Activated CD4-positive, alpha-beta T cell treated with anti-CD3 and anti-CD28 coated beads, Interleukin-2, amount 50 U/mL, for 48 hours (primary cell): ENCODE results near the gene AKNA.

Experiments
- DNase-seq, 2 experiments: peaks; one replicate each; pipeline ENCODE4 v3.0.0-alpha.2; 2020

The AKNA gene

GRCh38 chr9:114413861-114414301 is 26.1 kb upstream of the AKNA start:
- DNase-seq: no peak

GRCh38 chr9:114412048-114412683 is 24.4 kb upstream of the AKNA start:
- no peak for DNase-seq

- DNase-seq: no peak
Observed at GRCh38 chr9:114411452-114411851, 23.7 kb upstream of the AKNA start.

GRCh38 chr9:114410910-114411309 is 23.1 kb upstream of the AKNA start:
- no peak for DNase-seq

GRCh38 chr9:114409842-114410241 is 22.1 kb upstream of the AKNA start:
- DNase-seq: no peak

- DNase-seq: no peak
Observed at GRCh38 chr9:114409103-114409780, 21.5 kb upstream of the AKNA start.

GRCh38 chr9:114408645-114409044 is 20.9 kb upstream of the AKNA start:
- DNase-seq: no peak

GRCh38 chr9:114407889-114408288 is 20.1 kb upstream of the AKNA start:
- DNase-seq: no peak

GRCh38 chr9:114406441-114406840 is 18.7 kb upstream of the AKNA start:
- no peak for DNase-seq

GRCh38 chr9:114405294-114406034 is 17.7 kb upstream of the AKNA start:
- peak; percentile 79 to 83 for DNase-seq

- DNase-seq: no peak
Observed at GRCh38 chr9:114404531-114404930, 16.7 kb upstream of the AKNA start.

GRCh38 chr9:114403153-114403756 is 15.5 kb upstream of the AKNA start:
- DNase-seq: no peak

GRCh38 chr9:114401344-114401743 is 13.6 kb upstream of the AKNA start:
- DNase-seq: no peak

GRCh38 chr9:114400772-114401171 is 13.0 kb upstream of the AKNA start:
- DNase-seq: no peak

GRCh38 chr9:114400219-114400618 is 12.4 kb upstream of the AKNA start:
- DNase-seq: no peak

GRCh38 chr9:114399381-114399780 is 11.6 kb upstream of the AKNA start:
- DNase-seq: no peak

GRCh38 chr9:114397848-114398605 is 10.2 kb upstream of the AKNA start:
- peak; percentile 98 for DNase-seq

- no peak for DNase-seq
Observed at GRCh38 chr9:114397219-114397847, 9.6 kb upstream of the AKNA start.

- no peak for DNase-seq
Observed at GRCh38 chr9:114396558-114397218, 8.9 kb upstream of the AKNA start.

GRCh38 chr9:114395768-114396167 is 8.0 kb upstream of the AKNA start:
- no peak for DNase-seq

GRCh38 chr9:114395334-114395617 is 7.5 kb upstream of the AKNA start:
- DNase-seq: no peak
